Erythroblast (primary cell): ENCODE results near the gene NR3C1.

ENCODE experiments used
- GATA1 ChIP-seq: IDR thresholded peaks from 2 replicates; pipeline ENCODE4 v1.6.1; 2011; ENCODE audit warnings: low read depth, mild to moderate bottlenecking, control low read depth, low read length, moderate library complexity
- POLR2A ChIP-seq: IDR thresholded peaks from 2 replicates; pipeline ENCODE4 v1.6.1; 2011; ENCODE audit warnings: mild to moderate bottlenecking, low read length

GRCh38 chr5:143395638-143396352 is 7.7 kb downstream of the NR3C1 start:
- TF ChIP-seq POLR2A (no peak), GATA1 (no peak)
